ENCODE data around the gene NDNF. TPM values are rescaled to one million over a fixed set of nuclear protein-coding genes. Genes with fewer than 3 reads are reported as not detected.

Gene NDNF
- not detected for total RNA-seq

- Mint-ChIP-seq H3K36me3 (no peaks in the 10 kb centered on the region), H3K4me1 (ENCODE audit: low read depth in 2 of 2) (peaks cover 21 to 22% of the 10 kb centered on the region in 2 donors), H3K4me3 (peak within 1 kb of the TSS; percentile 83), H3K27ac (no peak within 1 kb of the TSS), H3K9me3 (no peaks in the 10 kb centered on the region), H3K27me3 (peaks cover 45 to 74% of the 10 kb centered on the region in 2 donors)
- peak; percentile 78 for ATAC-seq
- no peak for DNase-seq (ENCODE audit: low spot score)
These were observed at the start of gene NDNF for GRCh38 chr4:121072224-121073003. Gene NDNF, minus strand, starts transcription at chr4:121072535. Its CDS starts 26,698 bp downstream, at chr4:121045837.

- Mint-ChIP-seq H3K4me3 (no peak overlapping the region), H3K4me1 (ENCODE audit: low read depth in 2 of 2) (peaks cover 4 to 16% of the 10 kb centered on the region in 2 donors), H3K27ac (no peak overlapping the region), H3K36me3 (no peaks in the 10 kb centered on the region), H3K27me3 (peaks cover 0 to 6% of the 10 kb centered on the region in 2 donors), H3K9me3 (no peaks in the 10 kb centered on the region)
- ATAC-seq: no peak
- DNase-seq (ENCODE audit: low spot score): no peak
These were observed 47.4 kb upstream of the NDNF start for GRCh38 chr4:121119715-121120114.

- H3K4me3 Mint-ChIP-seq: peak overlapping the region; percentile 20
These were observed 46.0 kb upstream of the NDNF start for GRCh38 chr4:121118344-121118743.

GRCh38 chr4:121114756-121115155 lies 42.4 kb upstream of the NDNF start:
- H3K27me3 Mint-ChIP-seq: peaks cover 0 to 10% of the 10 kb centered on the region in 2 donors
- H3K27ac Mint-ChIP-seq: no peak overlapping the region
- ATAC-seq: peak in 1 of 2 donors; percentile 83
- H3K4me1 Mint-ChIP-seq (ENCODE audit: low read depth in 2 of 2): peaks cover 4 to 26% of the 10 kb centered on the region in 2 donors
- H3K9me3 Mint-ChIP-seq: no peaks in the 10 kb centered on the region
- peak overlapping the region; percentile 21 for H3K4me3 Mint-ChIP-seq
- no peaks in the 10 kb centered on the region for H3K36me3 Mint-ChIP-seq
- no peak for DNase-seq (ENCODE audit: low spot score)

More at GRCh38 chr4:121118344-121118743, 46.0 kb upstream of the NDNF start:
- peaks cover 0 to 8% of the 10 kb centered on the region in 2 donors for H3K27me3 Mint-ChIP-seq
- peaks cover 4 to 26% of the 10 kb centered on the region in 2 donors for H3K4me1 Mint-ChIP-seq (ENCODE audit: low read depth in 2 of 2)
- H3K36me3 Mint-ChIP-seq: no peaks in the 10 kb centered on the region
- H3K27ac Mint-ChIP-seq: no peak overlapping the region
- peak in 1 of 2 donors; percentile 49 for ATAC-seq
- no peak for DNase-seq (ENCODE audit: low spot score)
- H3K9me3 Mint-ChIP-seq: no peaks in the 10 kb centered on the region

GRCh38 chr4:121112530-121112929 lies 40.2 kb upstream of the NDNF start:
- ATAC-seq (no peak), DNase-seq (ENCODE audit: low spot score) (no peak)
- Mint-ChIP-seq H3K4me1 (ENCODE audit: low read depth in 2 of 2) (peaks cover 0 to 14% of the 10 kb centered on the region in 2 donors), H3K4me3 (no peak overlapping the region), H3K9me3 (no peaks in the 10 kb centered on the region), H3K27ac (no peak overlapping the region), H3K36me3 (no peaks in the 10 kb centered on the region), H3K27me3 (peaks cover 3 to 14% of the 10 kb centered on the region in 2 donors)

- Mint-ChIP-seq H3K9me3 (no peaks in the 10 kb centered on the region), H3K36me3 (no peaks in the 10 kb centered on the region), H3K4me3 (no peak overlapping the region), H3K27me3 (peaks cover 15 to 27% of the 10 kb centered on the region in 2 donors), H3K27ac (no peak overlapping the region), H3K4me1 (ENCODE audit: low read depth in 2 of 2) (no peaks in the 10 kb centered on the region)
- DNase-seq (ENCODE audit: low spot score) (no peak), ATAC-seq (no peak)
These were observed 36.2 kb upstream of the NDNF start for GRCh38 chr4:121108557-121108956.

- H3K27me3 Mint-ChIP-seq: peaks cover 24 to 30% of the 10 kb centered on the region in 2 donors
- ATAC-seq: no peak
These were observed 35.2 kb upstream of the NDNF start for GRCh38 chr4:121107507-121107906.

GRCh38 chr4:121100093-121100775 lies 27.9 kb upstream of the NDNF start:
- no peak overlapping the region for H3K4me3 Mint-ChIP-seq
- DNase-seq (ENCODE audit: low spot score): no peak
- H3K4me1 Mint-ChIP-seq (ENCODE audit: low read depth in 2 of 2): no peaks in the 10 kb centered on the region
- no peak overlapping the region for H3K27ac Mint-ChIP-seq
- no peaks in the 10 kb centered on the region for H3K9me3 Mint-ChIP-seq
- peaks cover 10 to 11% of the 10 kb centered on the region in 2 donors for H3K27me3 Mint-ChIP-seq
- ATAC-seq: no peak
- no peaks in the 10 kb centered on the region for H3K36me3 Mint-ChIP-seq

More at GRCh38 chr4:121107507-121107906, 35.2 kb upstream of the NDNF start:
- no peak for DNase-seq (ENCODE audit: low spot score)
- Mint-ChIP-seq H3K4me3 (no peak overlapping the region), H3K4me1 (ENCODE audit: low read depth in 2 of 2) (no peaks in the 10 kb centered on the region), H3K36me3 (no peaks in the 10 kb centered on the region), H3K27ac (no peak overlapping the region), H3K9me3 (no peaks in the 10 kb centered on the region)

GRCh38 chr4:121098266-121098665 lies 25.9 kb upstream of the NDNF start:
- Mint-ChIP-seq H3K4me3 (no peak overlapping the region), H3K36me3 (no peaks in the 10 kb centered on the region), H3K9me3 (no peaks in the 10 kb centered on the region), H3K27me3 (peaks cover 6 to 7% of the 10 kb centered on the region in 2 donors), H3K4me1 (ENCODE audit: low read depth in 2 of 2) (no peaks in the 10 kb centered on the region), H3K27ac (no peak overlapping the region)
- DNase-seq (ENCODE audit: low spot score): no peak
- ATAC-seq: no peak

GRCh38 chr4:121096629-121097028 lies 24.3 kb upstream of the NDNF start:
- DNase-seq (ENCODE audit: low spot score): no peak
- no peak for ATAC-seq
- no peaks in the 10 kb centered on the region for H3K9me3 Mint-ChIP-seq

GRCh38 chr4:121096191-121096590 lies 23.9 kb upstream of the NDNF start:
- H3K4me1 Mint-ChIP-seq (ENCODE audit: low read depth in 2 of 2): no peaks in the 10 kb centered on the region
- ATAC-seq: no peak
- H3K36me3 Mint-ChIP-seq: no peaks in the 10 kb centered on the region
- no peak overlapping the region for H3K4me3 Mint-ChIP-seq
- no peak overlapping the region for H3K27ac Mint-ChIP-seq
- no peaks in the 10 kb centered on the region for H3K9me3 Mint-ChIP-seq
- DNase-seq (ENCODE audit: low spot score): no peak
- H3K27me3 Mint-ChIP-seq: no peaks in the 10 kb centered on the region

More at GRCh38 chr4:121096629-121097028, 24.3 kb upstream of the NDNF start:
- Mint-ChIP-seq H3K4me3 (no peak overlapping the region), H3K27me3 (no peaks in the 10 kb centered on the region), H3K36me3 (no peaks in the 10 kb centered on the region), H3K27ac (no peak overlapping the region), H3K4me1 (ENCODE audit: low read depth in 2 of 2) (no peaks in the 10 kb centered on the region)

GRCh38 chr4:121094297-121094966 lies 22.1 kb upstream of the NDNF start:
- ATAC-seq (no peak), DNase-seq (ENCODE audit: low spot score) (no peak)
- no peaks in the 10 kb centered on the region for H3K27me3 Mint-ChIP-seq
- H3K36me3 Mint-ChIP-seq: no peaks in the 10 kb centered on the region
- H3K4me1 Mint-ChIP-seq (ENCODE audit: low read depth in 2 of 2): peaks cover 0 to 4% of the 10 kb centered on the region in 2 donors
- no peak overlapping the region for H3K4me3 Mint-ChIP-seq
- H3K27ac Mint-ChIP-seq: no peak overlapping the region
- no peaks in the 10 kb centered on the region for H3K9me3 Mint-ChIP-seq

GRCh38 chr4:121093261-121093660 lies 20.9 kb upstream of the NDNF start:
- no peak overlapping the region for H3K27ac Mint-ChIP-seq
- no peaks in the 10 kb centered on the region for H3K36me3 Mint-ChIP-seq
- no peak overlapping the region for H3K4me3 Mint-ChIP-seq
- ATAC-seq (no peak), DNase-seq (ENCODE audit: low spot score) (no peak)
- H3K27me3 Mint-ChIP-seq: no peaks in the 10 kb centered on the region
- no peaks in the 10 kb centered on the region for H3K9me3 Mint-ChIP-seq
- peaks cover 0 to 6% of the 10 kb centered on the region in 2 donors for H3K4me1 Mint-ChIP-seq (ENCODE audit: low read depth in 2 of 2)
